ENCODE data around the gene PDCD1LG2.

Gene PDCD1LG2

DNA sequence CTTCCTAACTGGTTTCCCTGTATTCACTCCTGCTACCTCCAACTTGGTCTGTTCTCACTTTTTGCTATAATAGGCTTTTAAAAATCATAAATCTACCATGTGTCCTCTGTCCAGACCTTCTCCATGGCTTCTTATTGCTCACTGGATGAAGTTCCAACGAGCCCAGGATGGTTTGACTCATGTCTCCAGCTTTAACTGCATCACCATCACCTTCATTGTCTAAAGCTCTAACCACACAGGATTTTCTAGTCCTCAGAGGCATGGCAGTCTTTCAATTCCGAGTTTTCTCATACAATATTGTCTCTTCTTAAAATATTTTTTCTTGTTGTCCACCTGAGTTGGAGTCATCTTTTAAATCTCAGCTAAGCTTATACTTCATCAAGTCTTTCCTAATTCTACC, 49.3 kb downstream of the PDCD1LG2 start:
- no peak for DNase-seq
- Mint-ChIP-seq H3K27me3 (no peaks in the 10 kb centered on the region), H3K4me3 (no peak overlapping the region), H3K27ac (no peak overlapping the region), H3K4me1 (peaks cover 52% of the 10 kb centered on the region), H3K9me3 (peaks cover 8% of the 10 kb centered on the region), H3K36me3 (peaks cover 37% of the 10 kb centered on the region)
- CTCF ChIA-PET, result interaction anchor here (1.3 to 1.4 kb wide), 2 partner anchors 10 to 109 kb away, joined by 4 read pairs; partner anchors contain the start of gene CD274

DNA sequence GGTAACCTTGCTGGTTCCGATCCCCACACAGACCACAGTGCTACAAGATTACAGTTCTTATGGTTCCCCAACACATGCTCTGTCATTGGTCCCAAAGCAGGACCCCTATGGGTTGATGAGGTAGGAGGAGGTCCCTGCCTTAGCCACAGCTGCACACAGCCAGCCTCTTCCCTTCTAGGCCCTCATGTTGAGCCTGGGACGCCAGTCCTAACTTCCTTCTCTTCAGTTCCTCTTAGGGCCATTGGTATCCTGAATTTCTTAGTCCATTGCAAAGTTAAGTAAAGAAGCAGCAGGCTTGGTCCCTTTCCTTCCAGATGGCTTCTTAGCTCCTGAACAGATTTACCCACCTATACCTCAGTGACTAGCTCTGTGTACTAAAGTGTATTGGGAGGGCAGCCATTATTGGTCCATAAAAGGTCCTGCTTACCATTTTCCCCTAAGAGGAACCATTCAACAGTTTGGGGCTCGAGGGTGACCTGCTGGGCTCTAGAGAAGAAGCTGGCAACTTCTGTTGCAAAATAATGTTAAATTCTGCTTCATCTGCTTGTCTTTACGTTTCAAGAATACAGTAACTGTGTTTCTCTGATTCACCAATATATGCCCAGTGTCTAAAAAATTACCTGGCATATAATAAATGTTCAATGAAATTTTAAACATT, 50.2 kb downstream of the PDCD1LG2 start:
- peaks cover 8% of the 10 kb centered on the region for H3K9me3 Mint-ChIP-seq
- CTCF ChIA-PET, result no interaction called here
- no peaks in the 10 kb centered on the region for H3K27me3 Mint-ChIP-seq
- no peak overlapping the region for H3K4me3 Mint-ChIP-seq
- DNase-seq, result no peak
- H3K4me1 Mint-ChIP-seq, result peaks cover 52% of the 10 kb centered on the region
- no peak overlapping the region for H3K27ac Mint-ChIP-seq
- H3K36me3 Mint-ChIP-seq, result peaks cover 38% of the 10 kb centered on the region

DNA sequence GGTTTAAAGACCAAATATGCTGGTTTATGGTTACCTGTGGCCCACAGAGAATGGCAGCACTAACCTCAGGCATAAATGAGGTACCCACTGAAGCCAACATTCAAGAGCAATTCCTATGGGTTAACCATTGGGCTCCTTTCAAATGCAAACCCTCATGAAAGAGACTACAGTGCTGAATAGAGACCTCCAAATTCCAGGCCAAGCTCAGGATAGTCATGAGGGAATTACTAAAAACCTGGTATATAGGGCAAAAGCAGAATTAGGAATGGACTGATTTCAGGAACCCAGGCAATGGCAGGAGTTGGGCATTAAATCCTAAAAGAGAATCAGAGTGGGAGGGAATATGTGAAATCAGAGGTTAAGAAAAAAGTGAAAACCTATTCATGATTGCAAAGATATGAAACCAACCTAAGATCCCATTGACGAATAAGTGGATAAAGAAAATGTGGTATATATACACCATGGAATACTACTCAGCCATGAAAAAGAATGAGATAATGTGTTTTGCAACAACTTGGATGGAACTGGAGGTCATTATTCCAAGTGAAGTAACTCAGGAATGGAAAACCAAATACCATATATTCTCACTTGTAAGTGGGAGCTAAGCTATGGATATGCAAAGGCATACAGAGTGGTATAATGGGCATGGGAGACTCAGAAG, 51.6 kb downstream of the PDCD1LG2 start:
- Mint-ChIP-seq H3K36me3 (peaks cover 33% of the 10 kb centered on the region), H3K4me1 (peaks cover 47% of the 10 kb centered on the region), H3K9me3 (peaks cover 6% of the 10 kb centered on the region), H3K27me3 (no peaks in the 10 kb centered on the region), H3K4me3 (no peak overlapping the region), H3K27ac (peak overlapping the region; percentile 64)
- DNase-seq, result no peak
- CTCF ChIA-PET, result interaction anchor here (0.9 kb wide), 1 partner anchor 28 kb away, joined by 3 read pairs; no protein-coding TSS in a partner anchor

DNA sequence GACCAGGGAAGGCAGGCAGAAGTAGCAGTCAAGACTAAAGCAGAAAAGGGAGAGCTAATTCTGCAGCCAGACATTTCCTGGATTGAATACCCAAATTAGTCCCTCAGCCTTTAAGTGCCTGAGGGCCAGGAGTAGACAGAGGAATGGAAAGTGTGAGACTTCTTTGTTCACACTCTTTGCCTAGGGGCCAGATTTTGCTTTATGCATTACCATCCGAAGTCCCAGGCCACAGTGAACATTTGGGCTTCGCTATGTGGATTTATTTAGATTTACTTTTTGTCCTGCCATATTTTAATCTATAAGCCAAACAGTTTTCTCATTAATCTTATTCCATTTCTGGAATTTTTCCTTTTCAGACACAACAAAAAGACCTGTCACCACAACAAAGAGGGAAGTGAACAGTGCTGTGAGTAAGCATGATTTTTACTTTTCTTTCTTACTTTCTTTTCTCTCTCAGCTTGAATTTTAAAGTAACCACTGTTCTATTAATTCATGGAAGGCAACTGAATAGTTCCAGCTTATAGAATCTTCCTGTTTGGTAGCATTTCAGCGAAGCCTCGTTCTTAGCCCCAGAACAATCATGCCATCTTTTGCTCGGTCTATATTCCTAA, 52.6 kb downstream of the PDCD1LG2 start:
- Mint-ChIP-seq H3K4me1 (peaks cover 37% of the 10 kb centered on the region), H3K27me3 (no peaks in the 10 kb centered on the region), H3K27ac (no peak overlapping the region), H3K9me3 (peaks cover 4% of the 10 kb centered on the region), H3K36me3 (peaks cover 28% of the 10 kb centered on the region), H3K4me3 (no peak overlapping the region)
- DNase-seq, result no peak
- CTCF ChIA-PET, result no interaction called here

DNA sequence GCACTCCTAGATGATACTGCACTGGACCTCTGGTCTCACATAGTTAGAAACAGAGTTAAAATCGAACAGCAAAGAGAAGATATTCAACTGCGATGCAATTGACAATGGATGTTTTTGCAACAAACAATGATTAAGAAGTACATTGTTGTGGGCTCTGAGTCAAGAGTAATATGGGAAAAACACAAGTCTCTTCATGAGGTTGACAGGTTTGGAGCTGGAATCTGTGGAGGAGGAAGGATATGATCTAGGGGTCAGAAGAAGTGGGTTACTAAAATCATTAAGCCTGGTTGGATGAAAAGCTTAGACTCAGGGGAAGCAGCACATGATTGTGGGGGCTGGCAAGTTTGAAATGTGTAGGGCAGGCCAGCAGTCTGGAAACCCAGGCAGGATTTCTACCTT, 53.1 kb downstream of the PDCD1LG2 start:
- CTCF ChIA-PET, result interaction anchor here (1.8 kb wide), 1 partner anchor 10 kb away, joined by 5 read pairs; no protein-coding TSS in a partner anchor
- no peak for DNase-seq
- Mint-ChIP-seq H3K4me1 (peaks cover 33% of the 10 kb centered on the region), H3K27ac (no peak overlapping the region), H3K9me3 (peaks cover 4% of the 10 kb centered on the region), H3K27me3 (no peaks in the 10 kb centered on the region), H3K36me3 (peaks cover 23% of the 10 kb centered on the region), H3K4me3 (no peak overlapping the region)

DNA sequence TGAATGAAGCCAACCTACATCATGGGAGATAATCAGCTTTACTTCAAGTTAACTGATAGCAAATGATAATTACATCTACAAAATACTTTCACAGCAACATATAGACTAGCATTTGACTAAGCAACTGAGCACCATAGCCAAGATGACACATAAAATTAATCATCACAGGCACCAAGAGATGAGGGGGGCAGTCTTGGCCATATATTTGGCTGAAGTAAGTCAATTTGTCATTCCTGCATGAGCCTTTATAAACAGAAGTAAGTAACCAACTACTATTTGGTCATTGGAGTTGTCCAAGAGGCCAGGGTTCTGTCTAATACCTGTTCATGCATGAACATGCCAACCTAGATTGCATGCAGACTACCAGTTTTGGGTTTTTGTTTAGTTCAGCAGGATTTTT, 53.6 kb downstream of the PDCD1LG2 start:
- H3K9me3 Mint-ChIP-seq, result peaks cover 4% of the 10 kb centered on the region
- H3K27me3 Mint-ChIP-seq, result no peaks in the 10 kb centered on the region
- H3K27ac Mint-ChIP-seq, result no peak overlapping the region
- no peak for DNase-seq
- H3K4me3 Mint-ChIP-seq, result no peak overlapping the region
- CTCF ChIA-PET, result interaction anchor here (1.2 to 1.8 kb wide), 2 partner anchors 10 to 37 kb away, joined by 3 to 5 read pairs; no protein-coding TSS in a partner anchor
- peaks cover 33% of the 10 kb centered on the region for H3K4me1 Mint-ChIP-seq
- H3K36me3 Mint-ChIP-seq, result peaks cover 20% of the 10 kb centered on the region

DNA sequence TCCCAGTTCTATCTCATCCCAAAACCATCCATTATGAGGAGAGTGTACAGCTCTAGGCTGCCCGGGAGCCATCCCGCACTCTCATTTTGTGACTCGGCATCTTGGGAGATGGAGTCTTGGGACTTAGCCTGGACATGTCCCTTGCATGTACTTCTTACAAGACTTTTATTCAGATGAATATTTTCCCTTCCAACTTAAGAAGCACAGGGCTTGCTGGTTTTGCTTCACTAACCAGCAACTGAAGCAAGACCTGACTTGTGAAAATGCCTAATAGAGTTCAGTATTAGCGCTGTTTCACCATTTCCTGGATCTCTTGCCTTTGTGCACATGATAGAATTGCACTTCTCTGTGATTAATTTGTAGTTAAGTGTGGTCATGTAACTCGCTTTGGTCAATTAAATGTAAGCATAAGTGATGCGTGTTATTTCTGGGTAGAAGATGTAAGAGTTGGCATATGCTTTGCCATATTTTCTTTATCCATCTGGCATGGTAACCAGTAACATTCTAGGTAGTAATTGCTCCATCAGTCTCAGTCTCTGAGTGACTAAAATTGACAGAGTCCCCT, 55.8 kb downstream of the PDCD1LG2 start:
- Mint-ChIP-seq H3K27ac (no peak overlapping the region), H3K9me3 (peaks cover 4% of the 10 kb centered on the region), H3K4me1 (peaks cover 25% of the 10 kb centered on the region), H3K36me3 (peaks cover 14% of the 10 kb centered on the region), H3K4me3 (no peak overlapping the region), H3K27me3 (no peaks in the 10 kb centered on the region)
- CTCF ChIA-PET, result no interaction called here
- DNase-seq, result no peak

DNA sequence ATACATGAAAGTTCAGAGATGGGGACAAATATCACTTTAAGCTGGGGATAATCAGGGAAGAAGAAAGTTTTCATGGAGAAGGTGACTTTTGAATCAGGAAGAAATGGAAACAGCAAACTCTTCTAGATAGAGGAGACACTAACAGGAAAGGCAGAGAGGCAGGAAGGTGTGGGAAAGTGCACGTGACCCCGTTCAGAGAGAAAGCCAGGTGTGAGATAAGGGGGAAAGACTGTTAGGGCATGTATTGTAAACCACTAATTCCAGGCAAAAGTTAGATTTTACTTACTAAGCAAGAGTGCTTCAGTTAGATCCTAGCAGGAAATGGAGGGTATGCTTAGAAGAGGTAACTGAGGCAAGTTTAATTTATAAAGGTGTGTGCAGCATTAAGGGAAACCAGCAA, 58.5 kb downstream of the PDCD1LG2 start:
- CTCF ChIA-PET, result no interaction called here
- no peak overlapping the region for H3K4me3 Mint-ChIP-seq
- H3K27ac Mint-ChIP-seq, result no peak overlapping the region
- peaks cover 10% of the 10 kb centered on the region for H3K36me3 Mint-ChIP-seq
- H3K27me3 Mint-ChIP-seq, result no peaks in the 10 kb centered on the region
- H3K9me3 Mint-ChIP-seq, result no peaks in the 10 kb centered on the region
- no peak for DNase-seq
- peaks cover 12% of the 10 kb centered on the region for H3K4me1 Mint-ChIP-seq

DNA sequence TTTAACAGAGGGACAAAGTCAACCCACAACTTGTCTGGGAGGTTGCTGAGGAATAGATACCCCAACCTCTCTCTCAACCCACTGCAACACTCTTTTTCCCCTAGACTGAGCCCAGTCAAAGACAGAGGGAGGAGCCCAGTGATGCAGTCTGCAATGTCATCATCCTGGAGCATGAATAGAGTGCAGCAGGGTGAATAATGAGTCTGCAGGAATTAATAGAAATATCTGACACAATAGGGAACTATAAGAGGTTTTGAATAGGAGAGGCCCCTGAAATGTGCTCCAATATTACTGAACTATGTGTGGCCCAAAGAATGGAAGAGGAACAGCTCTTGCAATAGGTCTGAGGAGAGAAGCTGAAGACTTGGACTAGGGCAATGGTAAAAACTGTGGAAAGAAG, 59.1 kb downstream of the PDCD1LG2 start:
- DNase-seq, result no peak

DNA sequence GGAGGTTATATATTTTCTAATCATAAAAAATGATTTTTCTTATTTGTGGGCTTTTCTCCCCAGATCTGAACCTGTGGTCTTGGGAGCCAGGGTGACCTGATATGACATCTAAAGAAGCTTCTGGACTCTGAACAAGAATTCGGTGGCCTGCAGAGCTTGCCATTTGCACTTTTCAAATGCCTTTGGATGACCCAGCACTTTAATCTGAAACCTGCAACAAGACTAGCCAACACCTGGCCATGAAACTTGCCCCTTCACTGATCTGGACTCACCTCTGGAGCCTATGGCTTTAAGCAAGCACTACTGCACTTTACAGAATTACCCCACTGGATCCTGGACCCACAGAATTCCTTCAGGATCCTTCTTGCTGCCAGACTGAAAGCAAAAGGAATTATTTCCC, 59.6 kb downstream of the PDCD1LG2 start:
- Mint-ChIP-seq H3K9me3 (peaks cover 3% of the 10 kb centered on the region), H3K27me3 (no peaks in the 10 kb centered on the region), H3K4me1 (peaks cover 12% of the 10 kb centered on the region), H3K27ac (no peak overlapping the region), H3K36me3 (peaks cover 6% of the 10 kb centered on the region), H3K4me3 (no peak overlapping the region)
- no peak for DNase-seq
- CTCF ChIA-PET, result interaction anchor here (0.7 to 1.8 kb wide), 2 partner anchors 11 to 13 kb away, joined by 3 to 4 read pairs; no protein-coding TSS in a partner anchor

More for the DNA sequence above, 59.1 kb downstream of the PDCD1LG2 start:
- H3K4me3 Mint-ChIP-seq, result no peak overlapping the region
- CTCF ChIA-PET, result interaction anchor here (0.7 to 1.8 kb wide), 2 partner anchors 11 to 12 kb away, joined by 3 to 4 read pairs; no protein-coding TSS in a partner anchor
- H3K4me1 Mint-ChIP-seq, result peaks cover 12% of the 10 kb centered on the region
- H3K27me3 Mint-ChIP-seq, result no peaks in the 10 kb centered on the region
- H3K9me3 Mint-ChIP-seq, result no peaks in the 10 kb centered on the region
- H3K27ac Mint-ChIP-seq, result no peak overlapping the region
- peaks cover 10% of the 10 kb centered on the region for H3K36me3 Mint-ChIP-seq

DNA sequence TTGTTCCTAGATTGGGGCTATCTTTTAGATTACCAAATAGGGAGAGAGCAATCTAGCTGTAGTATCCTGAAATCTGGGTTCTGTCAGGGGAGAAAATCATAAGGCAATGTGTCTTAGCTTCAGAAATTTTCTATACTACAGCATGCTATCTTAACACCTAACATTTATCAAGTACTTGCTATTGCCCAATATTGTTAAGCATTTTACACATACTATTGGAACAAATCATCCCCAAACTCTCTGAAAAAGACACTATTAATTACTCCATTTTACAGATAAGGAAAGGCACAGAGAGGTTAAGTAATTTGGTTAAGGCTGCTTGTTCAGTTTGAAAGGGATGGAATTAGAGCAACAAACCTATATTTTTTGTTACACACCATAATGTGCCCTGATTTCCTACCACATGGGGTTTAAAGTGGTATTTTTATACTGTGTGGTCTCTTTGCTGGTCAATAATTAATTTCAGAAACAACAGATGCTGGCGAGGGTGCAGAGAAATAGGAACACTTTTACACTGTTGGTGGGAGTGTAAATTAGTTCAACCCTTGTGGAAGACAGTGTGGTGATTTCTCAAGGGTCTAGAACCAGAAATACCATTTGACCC, 61.4 kb downstream of the PDCD1LG2 start:
- no peaks in the 10 kb centered on the region for H3K27me3 Mint-ChIP-seq
- peaks cover 12% of the 10 kb centered on the region for H3K4me1 Mint-ChIP-seq
- no peak overlapping the region for H3K4me3 Mint-ChIP-seq
- CTCF ChIA-PET, result no interaction called here
- peaks cover 8% of the 10 kb centered on the region for H3K36me3 Mint-ChIP-seq
- DNase-seq, result no peak
- peaks cover 3% of the 10 kb centered on the region for H3K9me3 Mint-ChIP-seq
- H3K27ac Mint-ChIP-seq, result no peak overlapping the region

DNA sequence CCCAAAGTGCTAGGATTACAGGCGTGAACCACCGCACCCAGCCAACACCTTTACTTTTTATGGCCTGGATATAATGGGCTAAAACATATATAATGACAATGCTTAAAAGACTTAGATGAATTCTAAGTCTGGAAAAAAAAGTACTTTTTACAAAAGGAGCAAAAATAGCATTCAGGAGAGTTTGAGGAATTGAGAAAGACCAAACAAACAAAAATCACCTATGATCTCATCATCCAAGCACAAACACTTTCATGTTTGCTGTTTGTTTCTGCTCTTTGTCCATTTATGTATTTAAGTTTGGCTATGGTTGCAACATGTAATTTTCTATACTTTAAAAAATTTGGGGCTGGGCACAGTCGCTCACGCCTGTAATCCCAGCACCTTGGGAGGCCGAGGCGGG, 63.8 kb downstream of the PDCD1LG2 start:
- no peak for DNase-seq
- Mint-ChIP-seq H3K27ac (no peak overlapping the region), H3K4me1 (peaks cover 14% of the 10 kb centered on the region), H3K9me3 (peaks cover 3% of the 10 kb centered on the region), H3K4me3 (no peak overlapping the region), H3K27me3 (no peaks in the 10 kb centered on the region), H3K36me3 (peaks cover 8% of the 10 kb centered on the region)
- CTCF ChIA-PET, result interaction anchor here (2.4 kb wide), 1 partner anchor 10 kb away, joined by 5 read pairs; no protein-coding TSS in a partner anchor

DNA sequence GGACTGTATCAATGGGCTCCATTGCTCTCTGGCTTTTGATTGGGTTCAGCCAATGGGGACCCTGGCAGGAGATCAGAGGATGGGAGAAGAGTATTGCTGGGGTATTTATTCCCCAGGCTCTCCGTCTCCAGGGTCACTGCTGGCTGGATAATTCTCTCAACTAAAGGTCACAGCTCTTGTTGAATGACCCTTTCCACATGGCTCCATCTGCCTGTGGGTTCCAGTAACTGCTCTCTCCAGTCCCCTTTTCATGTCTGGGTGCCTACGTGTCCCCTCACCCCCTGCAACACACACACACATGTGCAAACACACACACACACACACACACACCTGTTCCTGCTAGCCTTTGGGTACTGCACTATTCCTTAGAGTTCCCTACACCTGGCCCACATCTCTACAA, 64.7 kb downstream of the PDCD1LG2 start:
- DNase-seq, result no peak
- Mint-ChIP-seq H3K27ac (no peak overlapping the region), H3K27me3 (no peaks in the 10 kb centered on the region), H3K36me3 (peaks cover 6% of the 10 kb centered on the region), H3K4me3 (no peak overlapping the region), H3K4me1 (peaks cover 14% of the 10 kb centered on the region), H3K9me3 (peaks cover 3% of the 10 kb centered on the region)
- CTCF ChIA-PET, result interaction anchor here (1.0 to 2.4 kb wide), 2 partner anchors 11 to 15 kb away, joined by 3 to 5 read pairs; no protein-coding TSS in a partner anchor

DNA sequence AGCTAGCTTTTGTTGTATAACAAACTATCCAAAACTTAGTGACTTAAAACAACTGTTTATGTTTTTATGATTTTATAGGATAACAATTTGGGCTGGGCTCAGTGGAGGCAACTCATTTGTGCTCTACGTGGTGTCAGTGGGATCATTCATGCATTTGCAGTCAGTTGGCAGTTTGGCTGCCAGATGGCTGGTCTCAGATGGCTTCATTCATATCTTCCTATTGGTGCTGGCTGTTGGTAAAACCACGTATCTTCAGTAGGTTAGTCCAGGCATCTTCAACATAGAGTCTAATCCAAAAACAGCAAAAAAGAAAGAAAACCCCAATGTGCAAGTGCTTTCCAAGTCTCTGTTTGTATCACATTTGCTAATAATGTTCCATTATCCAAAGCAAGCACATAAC, 66.9 kb downstream of the PDCD1LG2 start:
- CTCF ChIA-PET, result no interaction called here
- no peak for DNase-seq
- peaks cover 11% of the 10 kb centered on the region for H3K9me3 Mint-ChIP-seq
- no peak overlapping the region for H3K27ac Mint-ChIP-seq
- peaks cover 29% of the 10 kb centered on the region for H3K4me1 Mint-ChIP-seq
- no peaks in the 10 kb centered on the region for H3K27me3 Mint-ChIP-seq
- H3K4me3 Mint-ChIP-seq, result no peak overlapping the region
- H3K36me3 Mint-ChIP-seq, result peaks cover 10% of the 10 kb centered on the region

All from activated naive CD4-positive, alpha-beta T cell treated with anti-CD3 and anti-CD28 coated beads, Interleukin-2, amount 10 ng/mL, durations not matched to agents 7 days and 5 days (primary cell).